HUES48 (cell line): ENCODE measurements around the gene RPUSD1.
A peak's percentile ranks its signal among the peaks of the same experiment; 100 is the strongest.
"Not testable (repeated sequence)": the region's sequence is repeated elsewhere in the genome, so short reads cannot be mapped to it uniquely, and the experiment has no call there.

Source experiments
- H3K27ac ChIP-seq: one replicate; pipeline ENCODE4 v1.7.0; 2013; ENCODE audit warnings: low read depth, low read length, inconsistent platforms
- H3K27me3 ChIP-seq: 2 replicates; pipeline ENCODE4 v1.6.1; 2013; ENCODE audit warnings: mild to moderate bottlenecking, low read length; ENCODE audit not compliant: control insufficient read depth, insufficient read depth
- H3K36me3 ChIP-seq: 2 replicates; pipeline ENCODE4 v1.6.1; 2013; ENCODE audit warnings: low read length; ENCODE audit not compliant: control insufficient read depth, insufficient read depth
- H3K4me1 ChIP-seq: 2 replicates; pipeline ENCODE4 v1.6.1; 2013; ENCODE audit warnings: mild to moderate bottlenecking, low read length; ENCODE audit not compliant: control insufficient read depth, insufficient read depth
- H3K4me3 ChIP-seq: 2 replicates; pipeline ENCODE4 v1.5.1; 2013; ENCODE audit warnings: mild to moderate bottlenecking, low read depth, low read length
- H3K9ac ChIP-seq: 2 replicates; pipeline ENCODE4 v1.6.1; 2013; ENCODE audit warnings: mild to moderate bottlenecking, low read depth, low read length, moderate library complexity
- H3K9me3 ChIP-seq: 2 replicates; pipeline ENCODE4 v1.6.1; 2013; ENCODE audit warnings: low read length; ENCODE audit not compliant: control insufficient read depth, insufficient read depth

The RPUSD1 gene

DNA sequence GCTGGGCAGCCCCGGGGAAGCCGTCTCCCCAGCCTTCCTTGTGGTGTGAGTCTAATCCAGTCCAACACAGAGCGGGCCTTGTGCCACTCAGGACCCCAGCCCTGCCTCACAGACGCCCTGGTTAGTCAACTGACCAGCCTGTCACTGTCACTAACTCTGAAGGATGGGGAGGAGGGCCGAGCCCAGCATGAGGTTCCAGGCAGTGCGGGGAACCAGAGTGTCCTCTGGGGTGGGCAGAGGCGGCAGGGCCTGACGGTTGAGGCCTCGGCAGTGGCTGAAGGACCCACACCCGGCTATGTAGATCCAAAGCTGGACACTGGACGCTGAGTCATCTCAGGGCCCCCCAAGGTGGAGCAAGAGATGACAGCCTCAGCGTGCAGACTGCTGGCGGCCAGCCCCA is 8.6 kb downstream of the RPUSD1 start:
- no peak overlapping the region for H3K9ac ChIP-seq
- H3K36me3 ChIP-seq: no peaks in the 10 kb centered on the region
- no peaks in the 10 kb centered on the region for H3K27me3 ChIP-seq
- no peak overlapping the region for H3K27ac ChIP-seq
- no peak overlapping the region for H3K4me3 ChIP-seq
- no peaks in the 10 kb centered on the region for H3K9me3 ChIP-seq
- H3K4me1 ChIP-seq: no peaks in the 10 kb centered on the region

DNA sequence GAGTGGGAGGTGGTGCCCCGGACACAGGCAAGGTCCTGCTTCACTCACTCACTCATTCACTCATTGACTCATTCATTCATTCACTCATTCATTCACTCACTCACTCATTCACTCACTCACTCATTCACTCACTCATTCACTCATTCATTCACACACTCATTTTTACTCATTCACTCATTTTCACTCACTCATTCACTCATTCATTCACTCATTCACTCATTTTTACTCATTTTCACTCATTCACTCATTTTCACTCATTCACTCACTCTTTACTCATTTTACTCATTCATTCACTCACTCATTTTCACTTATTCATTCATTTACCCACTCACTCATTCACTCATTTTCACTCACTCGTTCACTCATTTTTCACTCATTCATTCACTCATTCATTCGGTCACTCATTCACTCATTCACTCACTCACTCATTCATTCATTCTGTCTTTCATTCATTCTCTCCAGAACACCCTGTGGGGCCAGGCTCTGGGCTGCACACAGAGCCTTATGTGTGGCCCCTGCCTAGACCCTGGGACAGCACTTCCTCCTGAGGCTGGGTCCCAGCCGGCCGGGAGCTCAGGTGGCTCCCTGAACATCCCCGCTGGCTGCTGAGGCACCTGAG is 9.2 kb downstream of the RPUSD1 start:
- Histone ChIP-seq H3K36me3 (no peaks in the 10 kb centered on the region), H3K27ac (no peak overlapping the region), H3K4me1 (no peaks in the 10 kb centered on the region), H3K9ac (no peak overlapping the region), H3K4me3 (no peak overlapping the region), H3K9me3 (no peaks in the 10 kb centered on the region), H3K27me3 (no peaks in the 10 kb centered on the region)

DNA sequence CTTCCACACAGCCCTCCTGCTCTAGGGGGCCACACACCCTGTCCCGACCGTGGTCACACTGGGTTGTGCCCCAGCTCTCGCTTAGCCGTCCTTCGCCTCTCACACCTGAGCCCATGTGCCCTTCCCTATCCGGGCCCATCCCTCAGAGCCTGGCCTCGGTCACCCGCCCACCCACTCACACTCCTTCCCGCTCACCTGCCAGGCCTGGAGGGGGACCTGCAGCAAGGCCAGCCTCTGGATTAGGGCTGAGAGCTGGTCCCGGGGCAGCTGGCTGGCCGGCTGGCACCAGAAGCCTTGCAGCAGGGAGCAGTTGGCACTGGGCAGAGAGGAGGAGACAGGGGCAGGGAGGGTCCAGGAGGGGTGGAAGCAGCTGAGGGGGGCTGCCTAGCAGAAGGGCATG is 9.7 kb downstream of the RPUSD1 start:
- no peaks in the 10 kb centered on the region for H3K4me1 ChIP-seq
- no peaks in the 10 kb centered on the region for H3K9me3 ChIP-seq
- H3K9ac ChIP-seq: no peak overlapping the region
- H3K4me3 ChIP-seq: no peak overlapping the region
- no peaks in the 10 kb centered on the region for H3K36me3 ChIP-seq
- no peaks in the 10 kb centered on the region for H3K27me3 ChIP-seq
- H3K27ac ChIP-seq: no peak overlapping the region

DNA sequence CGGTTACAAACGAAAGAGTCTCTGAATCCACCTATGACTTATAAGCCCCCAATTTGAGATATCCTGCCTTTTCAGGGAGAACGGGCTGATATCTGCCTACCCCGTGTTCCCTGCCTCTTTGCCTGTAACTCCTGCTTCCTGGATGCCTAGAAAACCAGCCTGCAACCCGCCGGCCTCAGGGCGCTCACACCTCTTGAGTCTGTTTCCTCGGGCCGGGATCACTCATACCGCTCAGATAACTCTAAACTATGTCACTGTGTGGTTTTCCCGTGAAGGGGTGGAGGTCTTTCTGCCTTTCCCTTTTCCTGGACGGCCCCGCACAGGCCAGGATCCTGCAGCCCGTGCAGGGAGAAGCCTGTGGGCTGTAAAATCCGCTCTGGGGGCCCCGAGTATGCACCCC is 10.4 kb downstream of the RPUSD1 start:
- Histone ChIP-seq H3K9me3 (no peaks in the 10 kb centered on the region), H3K27me3 (no peaks in the 10 kb centered on the region), H3K9ac (no peak overlapping the region), H3K27ac (no peak overlapping the region), H3K4me3 (no peak overlapping the region), H3K4me1 (no peaks in the 10 kb centered on the region), H3K36me3 (no peaks in the 10 kb centered on the region)

DNA sequence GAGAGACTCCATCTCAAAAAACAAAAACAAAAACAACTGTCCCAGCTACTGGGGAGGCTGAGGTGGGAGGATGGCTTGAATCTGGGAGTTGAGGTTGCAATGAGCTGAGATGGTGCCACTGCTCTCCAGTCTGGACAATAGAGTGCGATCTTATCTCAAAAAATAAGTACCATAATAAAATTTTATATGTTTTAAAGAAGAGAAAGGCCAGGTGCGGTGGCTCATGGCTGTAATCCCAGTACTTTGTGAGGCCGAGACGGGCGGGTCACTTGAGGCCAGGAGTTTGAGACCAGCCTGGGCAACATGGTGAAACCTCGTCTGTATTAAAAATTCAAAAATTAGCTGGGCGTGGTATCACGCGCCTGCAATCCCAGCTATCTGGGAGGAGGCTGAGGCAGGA is 11.4 kb downstream of the RPUSD1 start:
- no peak overlapping the region for H3K4me3 ChIP-seq
- no peak overlapping the region for H3K27ac ChIP-seq
- H3K27me3 ChIP-seq: no peaks in the 10 kb centered on the region
- H3K4me1 ChIP-seq: no peaks in the 10 kb centered on the region
- H3K9me3 ChIP-seq: no peaks in the 10 kb centered on the region
- no peaks in the 10 kb centered on the region for H3K36me3 ChIP-seq
- no peak overlapping the region for H3K9ac ChIP-seq

DNA sequence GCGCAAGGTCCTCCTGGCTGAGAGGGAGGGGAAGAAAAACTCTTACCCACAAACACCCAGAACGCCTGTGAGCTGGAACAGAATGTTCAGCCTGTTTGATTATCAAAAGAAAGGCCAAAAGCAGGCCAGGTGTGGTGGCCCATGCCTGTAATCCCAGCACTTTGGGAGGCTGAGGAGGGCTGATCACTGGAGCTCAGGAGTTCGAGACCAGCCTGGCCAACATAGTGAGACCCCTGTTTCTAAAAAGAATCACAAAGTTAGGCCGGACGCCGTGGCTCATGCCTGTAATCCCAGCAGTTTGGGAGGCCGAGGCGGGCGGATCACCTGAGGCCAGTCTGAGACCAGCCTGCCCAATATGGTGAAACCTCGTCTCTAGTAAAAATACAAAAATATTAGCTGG is 11.9 kb downstream of the RPUSD1 start:
- not testable (repeated sequence) for H3K27me3 ChIP-seq, H3K27ac ChIP-seq, H3K9me3 ChIP-seq, H3K36me3 ChIP-seq, H3K9ac ChIP-seq, H3K4me1 ChIP-seq, H3K4me3 ChIP-seq

DNA sequence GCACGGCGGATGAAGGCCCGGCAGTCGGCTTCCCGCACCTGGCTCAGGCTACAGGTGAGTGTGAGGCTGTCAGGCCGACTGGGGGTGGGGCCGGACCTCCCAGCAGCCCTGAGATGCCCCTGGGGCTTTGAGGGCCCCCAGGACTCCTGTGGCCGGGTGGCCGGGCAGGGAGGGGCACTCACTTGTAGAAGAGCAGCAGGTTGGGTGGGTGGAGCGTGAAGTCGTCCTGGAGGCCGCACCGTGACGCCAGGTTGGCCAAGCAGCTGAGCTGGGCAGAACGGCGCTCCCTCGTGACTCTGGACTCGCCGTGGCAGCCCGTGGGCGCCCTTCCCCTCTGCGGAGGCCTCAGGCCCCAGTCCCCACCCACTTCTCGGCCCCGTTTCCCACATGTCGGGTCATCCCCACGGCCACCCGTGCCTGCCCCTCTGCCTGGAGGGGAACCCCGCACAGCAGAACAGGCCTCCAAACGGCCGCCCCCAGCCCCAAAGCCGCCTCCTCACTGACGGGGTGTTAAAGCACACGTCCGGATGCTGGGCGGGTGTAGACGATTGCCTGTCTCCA is 12.9 kb downstream of the RPUSD1 start:
- no peak overlapping the region for H3K9ac ChIP-seq
- no peaks in the 10 kb centered on the region for H3K27me3 ChIP-seq

DNA sequence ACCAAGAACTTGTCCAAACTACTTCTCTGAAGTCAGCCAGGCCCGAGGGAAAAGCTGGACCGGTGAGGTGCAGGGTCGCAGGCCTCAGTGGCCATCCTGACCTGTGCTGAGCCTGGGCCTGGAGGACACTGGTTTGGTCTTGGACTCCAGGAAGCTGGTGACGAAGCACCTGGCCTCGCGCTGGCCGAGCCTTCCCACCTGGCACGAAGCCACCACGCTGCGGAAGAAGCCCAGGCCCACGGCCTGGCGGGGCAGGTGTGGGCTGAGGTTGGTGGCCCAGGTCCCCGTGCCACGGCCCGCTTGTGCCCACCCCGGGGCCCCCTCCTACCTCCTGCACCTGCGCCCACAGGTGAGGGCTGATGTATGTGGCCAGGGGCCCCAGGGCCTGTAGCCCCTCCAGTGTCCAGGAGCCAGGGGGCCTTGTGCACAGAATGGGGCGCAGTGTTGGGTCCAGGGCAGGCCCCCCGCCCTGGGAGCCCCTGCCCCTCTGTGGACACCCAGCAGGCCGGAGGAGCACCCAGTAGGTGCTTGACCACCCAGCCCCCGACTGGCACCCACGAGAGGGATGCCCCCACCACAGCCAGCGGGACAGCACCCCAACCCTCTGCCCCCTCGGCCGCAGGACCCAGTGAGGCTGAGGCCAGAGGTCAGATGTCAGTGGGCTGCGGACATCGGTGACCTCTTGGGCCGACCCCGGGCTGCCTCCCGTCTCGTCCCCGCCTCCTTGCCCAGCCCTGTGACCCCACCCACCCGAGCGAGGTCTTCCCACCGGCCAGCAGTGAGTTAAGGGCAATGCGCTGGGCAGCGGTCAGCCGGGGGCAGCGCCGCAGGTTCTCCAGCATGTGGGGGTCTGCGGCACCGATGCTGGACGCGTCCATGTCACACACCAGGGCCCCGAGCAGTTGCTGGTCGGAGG is 13.8 kb downstream of the RPUSD1 start:
- H3K4me1 ChIP-seq: no peaks in the 10 kb centered on the region
- no peaks in the 10 kb centered on the region for H3K36me3 ChIP-seq
- H3K27me3 ChIP-seq: no peaks in the 10 kb centered on the region
- no peak overlapping the region for H3K9ac ChIP-seq
- no peaks in the 10 kb centered on the region for H3K9me3 ChIP-seq
- no peak overlapping the region for H3K27ac ChIP-seq
- H3K4me3 ChIP-seq: no peak overlapping the region

More for the DNA sequence above, 12.9 kb downstream of the RPUSD1 start:
- Histone ChIP-seq H3K36me3 (no peaks in the 10 kb centered on the region), H3K4me1 (no peaks in the 10 kb centered on the region), H3K4me3 (no peak overlapping the region), H3K27ac (no peak overlapping the region), H3K9me3 (no peaks in the 10 kb centered on the region)

DNA sequence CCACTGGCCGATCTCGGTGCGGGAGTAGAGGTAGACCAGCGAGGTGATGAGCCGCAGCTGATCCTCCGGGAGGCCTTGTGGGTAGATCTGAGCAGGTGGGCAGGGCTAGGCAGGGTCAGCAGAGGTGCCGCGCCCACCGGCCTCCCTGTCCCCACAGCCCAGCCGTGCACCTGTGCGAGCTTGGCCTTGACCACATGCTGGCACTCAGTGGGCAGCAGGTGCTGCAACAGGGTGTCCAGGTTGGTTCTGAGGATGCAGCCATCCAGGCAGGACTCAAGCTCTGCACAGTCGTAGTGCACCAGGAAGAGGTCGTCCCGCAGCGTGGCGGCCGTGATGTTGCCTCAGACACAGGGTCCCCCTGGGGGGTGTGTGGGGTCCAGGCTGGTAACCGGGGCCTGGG is 15.2 kb downstream of the RPUSD1 start:
- H3K9me3 ChIP-seq: no peaks in the 10 kb centered on the region
- H3K27ac ChIP-seq: no peak overlapping the region
- H3K27me3 ChIP-seq: no peaks in the 10 kb centered on the region
- no peaks in the 10 kb centered on the region for H3K36me3 ChIP-seq
- no peak overlapping the region for H3K9ac ChIP-seq
- H3K4me1 ChIP-seq: no peaks in the 10 kb centered on the region
- no peak overlapping the region for H3K4me3 ChIP-seq

DNA sequence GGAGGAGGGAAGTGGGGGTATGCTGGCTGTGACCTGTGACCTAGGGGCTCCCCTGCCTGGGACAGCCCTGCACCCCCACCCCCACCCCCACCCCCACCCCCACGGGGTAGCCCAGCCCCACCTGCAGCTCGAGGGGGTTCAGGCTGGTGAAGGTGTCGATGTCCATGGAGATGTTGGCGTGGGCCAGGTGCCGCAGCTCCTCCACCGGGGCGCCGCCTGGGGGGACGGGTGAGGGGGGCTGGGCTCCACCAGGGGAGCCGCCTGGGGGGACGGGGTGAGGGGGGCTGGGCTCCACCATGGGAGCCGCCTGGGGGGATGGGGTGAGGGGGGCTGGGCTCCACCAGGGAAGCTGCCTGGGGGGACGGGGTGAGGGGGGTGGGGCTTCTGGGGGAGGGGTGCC is 17.8 kb downstream of the RPUSD1 start:
- no peaks in the 10 kb centered on the region for H3K9me3 ChIP-seq
- no peak overlapping the region for H3K9ac ChIP-seq
- H3K36me3 ChIP-seq: no peaks in the 10 kb centered on the region
- no peak overlapping the region for H3K4me3 ChIP-seq
- H3K27me3 ChIP-seq: no peaks in the 10 kb centered on the region
- no peaks in the 10 kb centered on the region for H3K4me1 ChIP-seq
- H3K27ac ChIP-seq: no peak overlapping the region

DNA sequence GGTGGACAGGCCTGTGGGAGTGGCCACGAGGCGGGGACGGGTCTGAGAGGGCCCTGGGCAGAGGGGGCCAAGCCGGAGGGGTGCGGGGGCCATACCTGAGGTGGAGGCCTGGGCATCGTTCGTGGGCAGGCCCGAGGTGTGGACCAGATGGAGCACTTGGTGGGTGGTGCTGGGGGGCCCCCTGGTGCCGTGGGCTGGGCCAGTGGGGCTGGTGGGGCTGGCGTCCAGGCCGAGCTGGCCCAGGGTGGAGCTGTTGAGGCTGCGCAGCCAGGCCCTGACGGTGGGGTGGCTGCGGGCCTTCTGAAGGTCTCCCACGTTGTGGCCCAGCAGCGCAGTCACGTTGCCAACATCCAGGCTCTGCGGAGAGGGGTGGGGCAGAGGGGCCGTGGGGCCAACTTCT is 18.2 kb downstream of the RPUSD1 start:
- no peaks in the 10 kb centered on the region for H3K4me1 ChIP-seq
- H3K4me3 ChIP-seq: no peak overlapping the region
- no peaks in the 10 kb centered on the region for H3K36me3 ChIP-seq
- no peaks in the 10 kb centered on the region for H3K9me3 ChIP-seq
- peak overlapping the region; percentile 28 for H3K27ac ChIP-seq
- H3K9ac ChIP-seq: no peak overlapping the region
- H3K27me3 ChIP-seq: no peaks in the 10 kb centered on the region
